Fibroblast of the aortic adventitia (primary cell): Measurements from ENCODE around the gene SELPLG. TPM values are rescaled to one million over a fixed set of nuclear protein-coding genes. Genes with fewer than 3 reads are reported as not detected.

ENCODE experiments used
- DNase-seq: peaks from one replicate; pipeline ENCODE4 v3.0.0-alpha.2; 2010; ENCODE audit warnings: low read depth
- H3K4me3 ChIP-seq: 2 replicates; pipeline ENCODE4 v1.5.1; 2011; ENCODE audit warnings: low read depth, mild to moderate bottlenecking, control low read depth, low read length, moderate library complexity
- CTCF ChIP-seq: IDR thresholded peaks from 2 replicates; pipeline ENCODE4 v1.5.1; 2011; ENCODE audit warnings: mild to moderate bottlenecking, low read length, control low read depth, inconsistent platforms; ENCODE audit not compliant: insufficient read depth
- total RNA-seq: library from RNA; depleted of rRNA; stranded (reverse); fragments of >200 nt; gene quantifications from 2 replicates; pipeline ENCODE4 v1.2.3, GENCODE V29; 2012; ENCODE audit warnings: low replicate concordance

The SELPLG gene
- total RNA-seq, 1 donor: 1.5 TPM

GRCh38 chr12:108653922-108654321 lies 20.2 kb upstream of the SELPLG start:
- TF ChIP-seq CTCF: no peak
- no peak for DNase-seq

GRCh38 chr12:108653082-108653516 lies 19.4 kb upstream of the SELPLG start:
- H3K4me3 ChIP-seq: no peak overlapping the region
- DNase-seq: no peak
- TF ChIP-seq CTCF: no peak

More at GRCh38 chr12:108653922-108654321, 20.2 kb upstream of the SELPLG start:
- no peak overlapping the region for H3K4me3 ChIP-seq

- no peak for TF ChIP-seq CTCF
- no peak for DNase-seq
- no peak overlapping the region for H3K4me3 ChIP-seq
Measured at GRCh38 chr12:108650083-108650482, 16.4 kb upstream of the SELPLG start.

- peak; percentile 95 for DNase-seq
- TF ChIP-seq CTCF: no peak
- H3K4me3 ChIP-seq: no peak overlapping the region
Measured at GRCh38 chr12:108649669-108650068, 16.0 kb upstream of the SELPLG start.

GRCh38 chr12:108649126-108649525 lies 15.4 kb upstream of the SELPLG start:
- peak; percentile 48 for DNase-seq
- no peak for TF ChIP-seq CTCF
- H3K4me3 ChIP-seq: no peak overlapping the region

GRCh38 chr12:108648371-108648770 lies 14.7 kb upstream of the SELPLG start:
- no peak overlapping the region for H3K4me3 ChIP-seq
- TF ChIP-seq CTCF: no peak
- DNase-seq: no peak

GRCh38 chr12:108647585-108648287 lies 14.0 kb upstream of the SELPLG start:
- no peak for DNase-seq
- H3K4me3 ChIP-seq: no peak overlapping the region
- no peak for TF ChIP-seq CTCF
